HL-60 (cell line): ENCODE measurements around the gene C1QL1.

Experiments
- DNase-seq, 2 experiments: peaks; one replicate each; pipeline ENCODE4 v3.0.0-alpha.2; 2010 to 2020; ENCODE audit warnings: low read depth in 1 of 2, low spot score in 1 of 2
- H3K27ac ChIP-seq: fragments of 250-450 bp; sonication (Bioruptor Pico); replicated peaks from 2 replicates; pipeline ENCODE4 v1.5.1; 2020; ENCODE audit warnings: mild to moderate bottlenecking, moderate library complexity
- H3K27me3 ChIP-seq: fragments of 250-450 bp; sonication (Bioruptor Pico); 2 replicates; pipeline ENCODE4 v1.5.1; 2021; ENCODE audit warnings: mild to moderate bottlenecking, moderate library complexity; ENCODE audit not compliant: insufficient read depth, poor library complexity, severe bottlenecking
- H3K4me3 ChIP-seq: replicated peaks from 2 replicates; pipeline ENCODE4 v1.5.1; 2011; ENCODE audit warnings: mild to moderate bottlenecking, control low read depth, low read length; ENCODE audit not compliant: insufficient read depth
- GABPA ChIP-seq: IDR thresholded peaks from 2 replicates; pipeline ENCODE4 v1.6.1; 2012; ENCODE audit warnings: low read depth
- POLR2AphosphoS5 ChIP-seq: IDR thresholded peaks from 2 replicates; pipeline ENCODE4 v1.6.1; 2012; ENCODE audit warnings: low read depth
- REST ChIP-seq: IDR thresholded peaks from 2 replicates; pipeline ENCODE4 v1.6.1; 2012; ENCODE audit warnings: low read depth; ENCODE audit not compliant: insufficient replicate concordance
- SPI1 ChIP-seq: IDR thresholded peaks from 2 replicates; pipeline ENCODE4 v1.6.1; 2012; ENCODE audit warnings: low read depth, mild to moderate bottlenecking, borderline replicate concordance
- TF ChIP-seq, protein P1 (sequence below): IDR thresholded peaks from one replicate; pipeline ENCODE4 v1.5.1; 2011; ENCODE audit warnings: low read length, control low read depth, inconsistent platforms; ENCODE audit not compliant: insufficient read depth

Gene C1QL1

DNA sequence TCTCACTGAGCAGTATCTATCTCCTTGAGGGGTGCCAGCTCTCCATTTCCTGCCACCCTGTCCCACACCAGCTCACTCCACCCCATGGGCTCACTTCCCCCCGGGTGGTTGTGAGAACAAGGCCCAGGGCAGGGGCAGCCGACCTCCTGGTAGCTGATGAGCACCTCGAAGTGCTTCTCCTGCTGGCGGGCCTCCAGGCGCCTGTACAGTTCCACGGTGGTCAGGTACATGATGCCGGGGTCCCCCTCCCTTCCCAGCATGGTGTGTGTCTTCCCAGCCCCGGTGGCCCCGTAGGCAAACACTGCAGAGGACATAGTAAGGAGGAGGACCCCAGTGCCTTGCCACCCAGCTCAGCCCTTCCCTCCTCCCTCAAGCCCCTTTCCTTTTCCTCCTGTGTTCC lies 33.0 kb downstream of the C1QL1 start:
- H3K27me3 ChIP-seq = no peaks in the 10 kb centered on the region
- no peak overlapping the region for H3K4me3 ChIP-seq
- DNase-seq = no peak
- TF ChIP-seq REST (no peak), POLR2AphosphoS5 (no peak), SPI1 (no peak), GABPA (no peak)
- TF ChIP-seq, protein P1, sequence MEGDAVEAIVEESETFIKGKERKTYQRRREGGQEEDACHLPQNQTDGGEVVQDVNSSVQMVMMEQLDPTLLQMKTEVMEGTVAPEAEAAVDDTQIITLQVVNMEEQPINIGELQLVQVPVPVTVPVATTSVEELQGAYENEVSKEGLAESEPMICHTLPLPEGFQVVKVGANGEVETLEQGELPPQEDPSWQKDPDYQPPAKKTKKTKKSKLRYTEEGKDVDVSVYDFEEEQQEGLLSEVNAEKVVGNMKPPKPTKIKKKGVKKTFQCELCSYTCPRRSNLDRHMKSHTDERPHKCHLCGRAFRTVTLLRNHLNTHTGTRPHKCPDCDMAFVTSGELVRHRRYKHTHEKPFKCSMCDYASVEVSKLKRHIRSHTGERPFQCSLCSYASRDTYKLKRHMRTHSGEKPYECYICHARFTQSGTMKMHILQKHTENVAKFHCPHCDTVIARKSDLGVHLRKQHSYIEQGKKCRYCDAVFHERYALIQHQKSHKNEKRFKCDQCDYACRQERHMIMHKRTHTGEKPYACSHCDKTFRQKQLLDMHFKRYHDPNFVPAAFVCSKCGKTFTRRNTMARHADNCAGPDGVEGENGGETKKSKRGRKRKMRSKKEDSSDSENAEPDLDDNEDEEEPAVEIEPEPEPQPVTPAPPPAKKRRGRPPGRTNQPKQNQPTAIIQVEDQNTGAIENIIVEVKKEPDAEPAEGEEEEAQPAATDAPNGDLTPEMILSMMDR = no peak
- H3K27ac ChIP-seq = no peak overlapping the region

DNA sequence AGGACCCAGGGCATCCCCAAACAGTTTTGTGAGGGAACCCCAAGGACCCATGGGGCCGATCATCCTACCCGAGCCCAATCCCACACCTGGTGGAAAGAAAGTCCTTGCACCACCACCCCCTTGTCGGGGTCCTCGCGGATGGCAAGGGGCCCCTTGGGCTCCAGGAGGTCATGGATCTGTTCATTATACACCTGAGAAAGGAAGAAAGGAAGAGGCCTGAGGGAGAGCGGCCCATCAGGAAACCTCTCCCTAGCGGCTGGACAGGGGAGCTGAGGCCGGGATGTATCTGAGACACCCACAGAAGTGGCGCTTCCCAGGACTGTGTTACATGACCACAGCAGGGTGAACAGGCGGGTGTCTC lies 33.4 kb downstream of the C1QL1 start:
- H3K27ac ChIP-seq = no peak overlapping the region
- H3K4me3 ChIP-seq = no peak overlapping the region
- no peak for DNase-seq
- no peaks in the 10 kb centered on the region for H3K27me3 ChIP-seq
- TF ChIP-seq, protein P1 = no peak
- TF ChIP-seq GABPA (no peak), POLR2AphosphoS5 (no peak), SPI1 (no peak), REST (no peak)

- DNase-seq = no peak
- H3K27me3 ChIP-seq = no peaks in the 10 kb centered on the region
- H3K4me3 ChIP-seq = no peak overlapping the region
- TF ChIP-seq GABPA (no peak), POLR2AphosphoS5 (no peak), SPI1 (no peak), REST (no peak)
- TF ChIP-seq, protein P1 = no peak
- no peak overlapping the region for H3K27ac ChIP-seq
These were observed 34.0 kb downstream of the C1QL1 start for GRCh38 chr17:44933824-44934744.
